HG02970 (cell line): ENCODE measurements around the gene KRAS.
"Not testable (repeated sequence)": the region's sequence is repeated elsewhere in the genome, so short reads cannot be mapped to it uniquely, and the experiment has no call there.

ENCODE experiments used
- ATAC-seq: cut with Tn5 transposase; IDR thresholded peaks from one replicate; pipeline ENCODE4 v1.9.1; 2021; ENCODE audit warnings: mild to moderate bottlenecking, moderate library complexity, moderate number of reproducible peaks; ENCODE audit not compliant: unreplicated experiment, low FRiP score

KRAS gene

DNA sequence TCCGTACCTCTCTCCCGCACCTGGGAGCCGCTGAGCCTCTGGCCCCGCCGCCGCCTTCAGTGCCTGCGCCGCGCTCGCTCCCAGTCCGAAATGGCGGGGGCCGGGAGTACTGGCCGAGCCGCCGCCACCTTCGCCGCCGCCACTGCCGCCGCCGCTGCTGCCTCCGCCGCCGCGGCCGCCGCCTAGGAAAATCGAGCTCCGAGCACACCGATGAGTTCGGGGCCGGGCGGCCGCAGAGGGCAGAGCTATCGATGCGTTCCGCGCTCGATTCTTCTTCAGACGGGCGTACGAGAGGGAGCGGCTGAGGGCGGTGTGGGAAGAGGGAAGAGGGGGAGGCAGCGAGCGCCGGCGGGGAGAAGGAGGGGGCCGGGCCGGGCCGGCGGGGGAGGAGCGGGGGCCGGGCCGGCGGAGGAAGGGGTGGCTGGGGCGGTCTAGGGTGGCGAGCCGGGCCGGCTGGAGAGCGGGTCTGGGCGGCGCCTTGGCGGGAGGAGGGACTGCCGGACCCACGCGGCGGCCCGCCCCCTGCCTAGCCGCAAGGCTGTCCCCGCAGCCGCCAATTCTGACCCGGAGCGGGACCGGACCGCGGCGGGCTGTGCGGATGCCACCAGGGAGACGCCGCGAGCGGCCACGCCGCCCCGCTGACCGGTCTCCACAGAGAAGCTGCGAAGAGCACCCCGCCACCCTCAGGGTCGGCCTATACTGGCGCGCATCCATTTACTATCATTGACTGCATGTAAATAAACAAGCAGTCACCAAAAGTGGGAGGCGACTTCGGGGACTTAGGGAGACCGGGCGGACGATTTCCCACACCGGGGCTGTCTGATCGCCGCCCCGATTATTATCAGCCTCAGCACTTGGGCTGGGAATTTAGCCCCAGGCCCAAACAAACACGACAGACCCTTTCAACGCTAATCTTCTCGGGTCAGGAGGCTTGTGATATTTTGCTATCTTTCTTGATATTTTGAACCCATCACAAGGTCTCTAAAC, at the start of gene KRAS:
Gene KRAS, minus strand, starts transcription at position 186 of the 987 bp plus-strand sequence.
- ATAC-seq: peak; percentile 80

DNA sequence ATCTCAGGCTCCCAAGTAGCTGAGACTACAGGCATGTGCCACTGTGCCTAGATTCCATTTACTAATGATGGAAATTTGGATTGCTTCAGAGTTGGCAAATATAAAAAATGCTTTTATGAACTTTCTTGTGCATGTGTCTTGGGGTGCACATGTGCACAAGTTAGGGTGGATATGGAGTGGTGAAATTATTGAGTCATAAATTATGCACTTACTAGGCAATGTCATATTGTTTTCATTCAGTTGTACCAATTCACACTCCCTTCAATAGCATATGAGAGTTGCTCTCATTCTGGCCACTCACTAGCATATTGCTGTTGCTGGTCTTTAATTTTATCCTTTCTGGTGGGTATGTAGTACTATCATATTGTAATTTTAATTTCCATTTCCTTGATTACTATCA, 45.7 kb upstream of the KRAS start:
- no peak for ATAC-seq

DNA sequence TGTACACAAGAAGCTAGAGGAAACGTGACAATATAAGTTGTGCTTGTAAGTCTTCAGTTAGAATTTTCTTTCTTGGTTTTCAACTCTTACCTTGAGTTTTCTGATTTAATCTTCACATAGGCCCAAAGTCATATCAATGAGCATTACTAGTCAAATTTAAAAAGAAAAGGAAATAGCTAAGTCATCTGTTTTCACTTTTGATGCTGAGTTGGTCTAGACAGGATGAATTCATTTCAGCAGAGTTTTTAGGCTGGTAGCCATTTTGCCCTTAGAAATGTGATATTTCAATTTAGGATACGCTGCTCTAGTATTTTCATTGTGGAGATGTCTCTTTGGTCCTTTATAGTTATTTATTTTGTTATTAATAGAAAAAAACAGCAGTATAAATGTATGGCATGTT, 44.6 kb upstream of the KRAS start:
- ATAC-seq: no peak

DNA sequence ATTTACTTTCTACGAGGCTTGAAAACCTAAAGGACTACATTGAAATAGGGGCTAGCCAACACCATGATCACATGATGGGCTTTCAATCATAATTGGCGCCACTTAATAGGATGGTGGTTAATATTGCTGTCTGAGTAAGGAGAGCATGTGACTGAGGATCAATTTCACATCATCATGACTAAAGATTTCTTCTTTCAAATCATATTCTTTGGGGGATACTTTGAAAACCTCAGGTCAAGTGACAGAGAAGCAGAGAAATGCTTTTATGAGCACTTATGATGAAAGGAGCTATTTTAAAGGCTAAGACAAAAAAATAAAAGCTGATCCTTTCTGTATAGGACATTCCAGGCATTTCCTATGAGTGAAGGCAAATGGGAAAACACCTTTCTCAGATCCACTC, 42.9 kb upstream of the KRAS start:
- ATAC-seq: no peak

DNA sequence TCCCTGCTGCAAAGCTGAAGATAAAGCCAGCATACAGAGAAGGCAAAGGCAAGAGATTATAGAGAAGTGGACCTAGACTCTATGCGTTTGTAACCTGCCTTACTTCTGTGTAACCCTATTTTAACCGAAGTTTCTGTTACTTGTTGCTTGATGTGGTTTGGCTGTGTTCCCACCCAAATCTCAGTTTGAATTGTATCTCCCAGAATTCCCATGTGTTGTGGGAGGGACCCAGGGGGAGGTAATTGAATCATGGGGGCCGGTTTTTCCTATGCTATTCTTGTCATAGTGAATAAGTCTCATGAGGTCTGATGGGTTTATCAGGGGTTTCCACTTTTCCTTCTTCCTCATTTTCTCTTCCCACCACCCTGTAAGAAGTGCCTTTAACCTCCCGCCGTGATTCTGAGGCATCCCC, 42.1 kb upstream of the KRAS start:
- not testable (repeated sequence) for ATAC-seq

DNA sequence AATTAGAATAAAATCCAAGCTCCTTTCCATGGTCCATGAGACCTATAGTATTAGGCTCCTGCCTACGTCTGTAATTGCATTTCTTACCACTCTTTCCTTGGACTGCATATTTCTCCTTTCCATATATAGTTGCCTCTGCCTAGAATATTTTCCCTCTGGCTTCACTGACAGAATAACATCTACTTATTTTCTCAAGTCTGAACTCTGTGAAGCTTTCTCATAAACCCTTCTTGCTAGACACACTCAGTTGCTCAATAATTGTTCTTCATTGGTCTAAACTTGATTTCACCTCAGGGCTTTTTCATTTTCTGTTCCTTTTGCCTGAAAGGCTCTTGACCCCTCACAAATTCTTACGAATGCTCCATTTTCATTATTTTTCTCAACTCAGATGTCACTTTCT, 36.9 kb upstream of the KRAS start:
- ATAC-seq: no peak

DNA sequence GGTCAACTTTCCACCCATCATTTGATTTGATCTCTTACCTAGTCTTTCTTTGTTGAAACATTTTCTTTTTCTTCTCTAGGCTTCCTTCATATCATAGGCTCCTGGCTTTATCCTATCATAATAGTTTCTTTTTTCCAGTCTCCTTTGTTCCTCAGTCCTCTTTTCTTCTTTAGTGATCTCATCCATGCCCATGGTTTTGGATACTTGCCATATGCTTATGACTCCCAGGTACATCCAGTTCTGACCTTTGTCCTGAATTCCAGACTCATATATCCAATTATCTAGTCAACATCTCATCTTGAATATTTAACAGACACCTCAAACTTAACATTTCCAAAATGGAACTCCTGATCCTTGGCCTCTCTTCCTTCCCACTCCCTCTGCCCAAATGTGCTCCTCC, 36.1 kb upstream of the KRAS start:
- no peak for ATAC-seq

DNA sequence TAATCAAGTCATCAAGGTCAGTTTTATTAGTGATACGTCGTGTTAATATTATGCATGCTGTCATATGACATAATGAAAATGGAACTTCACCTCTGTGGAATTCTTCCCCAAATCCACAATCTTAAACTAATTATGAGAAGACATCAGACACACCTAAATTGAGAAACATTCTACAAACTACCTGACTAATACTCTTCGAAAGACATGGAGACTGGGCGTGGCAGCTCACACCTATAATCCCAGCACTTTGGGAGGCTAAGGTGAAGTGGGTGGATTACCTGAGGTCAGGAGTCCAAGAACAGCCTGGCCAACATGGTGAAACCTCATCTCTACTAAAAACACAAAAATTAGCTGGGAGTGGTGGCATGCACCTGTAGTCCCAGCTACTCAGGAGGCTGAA, 33.3 kb upstream of the KRAS start:
- ATAC-seq: no peak

DNA sequence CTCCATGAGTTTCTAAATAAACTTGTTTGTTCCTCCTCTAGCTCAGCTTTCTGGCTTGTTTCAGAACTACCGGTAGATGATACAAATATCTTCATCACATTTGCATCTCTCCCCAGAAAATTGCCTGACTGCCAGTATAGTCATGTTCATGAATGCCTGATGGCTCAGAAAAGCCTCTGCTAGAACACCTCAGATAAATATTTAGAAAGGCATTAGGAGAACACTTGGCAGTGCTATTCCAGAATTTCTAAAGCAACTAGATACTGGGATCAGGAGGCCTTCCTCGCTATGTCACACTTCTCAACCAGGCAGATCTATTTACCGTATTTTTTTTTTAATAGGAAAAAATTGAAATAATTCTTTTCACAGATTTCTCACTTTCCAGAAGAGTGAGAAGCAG, 32.3 kb upstream of the KRAS start:
- ATAC-seq: no peak

DNA sequence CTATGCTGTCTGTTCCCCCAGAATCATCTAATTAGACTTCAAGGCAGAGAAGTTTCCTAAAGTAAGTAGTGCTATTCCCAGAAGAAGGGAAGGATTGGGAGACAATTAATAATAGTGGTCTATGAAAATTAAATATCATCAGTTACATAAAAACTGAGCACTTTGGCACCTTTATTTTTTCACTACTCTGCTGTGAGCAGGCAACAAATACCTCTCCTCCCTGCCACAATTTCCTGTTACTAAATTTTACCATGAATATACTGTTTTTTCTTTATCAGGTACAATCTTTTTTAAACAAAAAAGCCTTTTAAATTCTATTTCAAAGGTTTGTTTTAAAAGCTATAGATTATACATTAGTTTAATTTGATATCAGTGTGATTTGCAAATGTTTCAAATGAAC, 29.4 kb upstream of the KRAS start:
- ATAC-seq: no peak

DNA sequence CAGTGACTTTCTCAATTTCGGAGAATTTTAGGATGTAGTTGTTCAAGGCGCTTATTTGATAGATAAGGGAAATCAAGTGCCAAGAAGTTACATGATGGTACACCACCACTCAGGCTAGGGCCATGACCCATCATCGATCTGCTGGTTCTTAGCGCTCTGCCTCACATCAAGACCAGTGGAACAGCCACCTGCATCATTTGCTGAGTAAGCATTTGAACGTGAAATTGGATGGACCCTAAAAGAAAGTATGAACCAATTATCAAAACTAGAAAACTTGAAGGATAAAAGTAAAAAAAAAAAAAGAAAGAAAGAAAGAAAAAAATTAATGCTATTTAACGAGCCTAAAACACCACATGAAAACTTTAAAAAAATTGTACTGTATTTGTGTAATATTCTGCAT, 27.5 kb upstream of the KRAS start:
- ATAC-seq: no peak

DNA sequence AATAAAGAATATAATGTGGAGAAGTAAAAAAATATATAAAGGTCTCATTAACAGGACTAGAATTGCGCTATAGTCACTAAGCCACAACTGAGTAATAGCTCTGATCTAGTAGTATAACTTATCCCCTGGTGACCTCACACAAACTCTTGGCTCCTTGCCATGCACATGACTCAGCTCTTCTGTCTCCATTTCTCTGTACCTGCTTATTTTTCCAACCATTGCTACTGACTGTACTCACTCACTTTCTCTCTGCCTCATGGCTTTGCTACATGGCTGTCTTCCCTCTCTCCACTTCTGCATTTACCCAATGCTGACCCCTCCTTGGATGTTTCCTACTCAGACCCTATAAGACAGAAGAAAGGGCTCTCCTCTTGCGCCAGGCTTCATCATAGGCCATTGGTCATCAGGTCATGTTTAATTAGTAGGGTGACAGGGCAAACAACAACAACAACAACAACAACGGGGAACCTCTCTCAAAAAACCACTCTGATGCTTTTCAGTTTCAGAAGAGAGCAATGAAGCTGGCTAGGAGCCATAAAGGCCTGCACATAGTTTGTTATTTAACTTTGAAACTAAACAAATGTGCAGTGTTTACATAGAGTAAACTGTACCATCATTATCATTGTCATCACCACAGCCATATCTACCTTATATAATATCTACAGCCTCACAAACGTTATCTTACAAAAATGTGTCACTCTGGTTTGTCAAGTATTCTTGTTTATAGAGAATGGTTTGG, 25.6 kb upstream of the KRAS start:
- no peak for ATAC-seq

DNA sequence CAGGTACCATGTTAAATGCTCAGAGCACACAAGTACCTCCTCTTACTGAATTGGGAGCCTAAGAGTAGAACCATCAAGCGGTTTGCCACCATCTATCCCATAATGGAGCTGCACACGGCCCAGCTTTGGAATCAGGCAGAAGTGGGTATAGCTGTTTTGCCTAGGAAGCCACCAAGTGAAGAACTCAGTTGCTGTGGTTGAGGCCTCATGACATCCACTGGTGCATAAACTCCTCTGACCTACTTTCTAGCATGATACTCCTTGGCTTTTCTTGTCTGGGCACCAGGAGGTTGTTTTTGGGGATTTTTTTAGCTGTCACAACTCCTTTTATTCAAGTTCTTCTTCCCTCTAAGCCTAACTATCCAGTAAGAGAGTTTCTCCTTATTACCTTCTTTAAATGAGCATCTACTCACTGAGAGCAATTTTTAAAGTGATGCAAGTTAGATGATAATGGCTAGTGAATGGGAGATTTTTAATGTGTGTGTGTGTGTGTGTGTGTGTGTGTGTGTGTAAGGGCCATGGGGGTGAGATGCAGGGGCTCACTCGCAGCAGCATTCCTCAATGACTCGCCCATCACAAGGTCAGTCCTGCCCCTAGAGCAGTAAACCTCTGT, 20.9 kb upstream of the KRAS start:
- no peak for ATAC-seq

DNA sequence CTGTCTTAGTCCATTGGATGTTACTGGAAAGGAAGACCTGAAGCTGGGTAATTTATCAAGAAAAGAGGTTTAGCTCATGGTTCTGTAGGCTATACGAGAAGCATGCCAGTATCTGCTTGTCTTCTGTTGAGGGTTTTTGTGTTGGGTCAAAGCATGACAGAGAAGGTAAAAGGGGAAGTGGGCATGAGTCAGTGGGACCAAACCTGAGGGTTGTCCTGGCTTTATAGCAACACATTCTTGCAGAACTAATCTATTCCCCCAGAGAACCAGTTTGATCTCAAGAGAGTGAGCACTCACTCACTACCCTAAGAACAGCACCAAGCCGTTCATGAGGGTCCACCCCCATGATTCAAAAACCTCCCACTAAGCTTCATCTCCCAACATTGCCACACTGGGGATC, 19.0 kb upstream of the KRAS start:
- ATAC-seq: no peak

DNA sequence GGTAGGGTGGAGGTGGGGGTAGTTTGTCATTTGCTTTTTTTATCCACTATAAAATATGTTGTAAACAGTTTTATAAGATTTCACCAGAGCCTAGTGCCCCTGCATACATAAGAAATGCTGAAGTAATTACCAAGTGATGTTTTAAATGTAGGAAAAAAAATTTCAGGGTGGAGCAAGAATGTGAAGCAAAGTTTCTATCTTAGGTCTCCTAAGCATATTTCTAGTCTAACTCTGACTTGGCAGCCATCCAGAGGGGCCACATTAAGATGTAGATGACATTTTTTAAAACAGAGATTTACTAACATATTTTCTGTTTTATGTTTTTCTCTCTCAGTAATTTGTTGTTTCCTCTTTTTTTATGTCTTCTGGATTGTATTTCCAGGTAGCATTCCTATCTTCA, 15.8 kb upstream of the KRAS start:
- ATAC-seq: no peak

DNA sequence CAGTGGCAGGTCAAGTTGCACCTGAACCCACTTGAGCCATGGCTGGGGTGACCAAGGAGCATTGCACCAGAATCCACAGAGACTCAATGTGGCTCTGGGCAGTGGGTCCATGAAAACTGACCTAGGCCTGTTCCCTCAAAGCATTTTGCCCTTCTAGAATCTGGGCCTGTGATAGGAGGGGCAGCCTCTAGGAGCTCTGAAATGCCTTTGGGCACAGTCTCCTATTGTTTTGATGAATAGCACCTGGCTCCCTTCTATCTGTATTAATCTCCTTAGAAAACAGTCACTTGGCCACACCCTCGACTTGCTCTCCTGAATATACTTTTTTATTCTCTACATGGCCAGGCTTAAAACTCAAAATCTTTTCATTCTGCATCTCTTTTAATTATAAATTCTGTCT, 14.1 kb upstream of the KRAS start:
- ATAC-seq: no peak

DNA sequence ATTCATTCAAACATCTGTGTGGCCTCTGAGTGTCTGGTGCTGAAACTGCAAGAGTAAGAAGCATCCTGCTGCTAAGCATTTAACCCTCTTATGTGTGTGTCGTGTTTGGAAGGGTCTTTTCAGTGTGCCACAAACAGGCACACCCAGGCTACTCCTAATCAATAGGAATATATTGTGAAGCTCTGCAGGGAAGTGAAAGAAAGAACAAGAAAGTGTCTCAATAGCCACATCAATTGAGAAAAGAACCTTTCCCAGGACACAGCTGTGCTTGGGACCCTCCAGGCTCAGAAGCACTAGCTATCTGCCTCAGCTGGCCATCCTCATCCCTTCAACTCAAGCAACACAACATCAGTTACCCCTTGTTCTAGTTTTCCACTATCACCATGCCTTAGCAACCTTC, 13.4 kb upstream of the KRAS start:
- no peak for ATAC-seq

DNA sequence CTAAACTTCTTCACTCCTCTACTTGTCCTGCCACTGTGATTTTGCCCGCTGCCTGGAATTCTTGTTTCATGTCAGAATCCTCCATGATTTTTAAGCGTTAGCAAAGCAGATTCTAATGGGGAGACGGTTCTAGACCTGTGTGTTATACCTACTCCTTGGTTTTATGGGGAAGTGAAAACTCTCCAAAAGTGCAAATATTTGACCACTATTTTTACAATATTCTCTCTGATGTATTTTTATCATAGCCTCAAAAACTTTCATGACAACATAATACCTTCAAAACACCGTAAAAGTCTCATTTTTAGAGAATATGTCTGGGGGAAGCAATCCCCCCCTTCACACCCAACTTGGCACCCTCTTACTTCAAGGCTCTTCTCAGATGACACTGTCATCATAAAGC, 12.9 kb upstream of the KRAS start:
- ATAC-seq: no peak

DNA sequence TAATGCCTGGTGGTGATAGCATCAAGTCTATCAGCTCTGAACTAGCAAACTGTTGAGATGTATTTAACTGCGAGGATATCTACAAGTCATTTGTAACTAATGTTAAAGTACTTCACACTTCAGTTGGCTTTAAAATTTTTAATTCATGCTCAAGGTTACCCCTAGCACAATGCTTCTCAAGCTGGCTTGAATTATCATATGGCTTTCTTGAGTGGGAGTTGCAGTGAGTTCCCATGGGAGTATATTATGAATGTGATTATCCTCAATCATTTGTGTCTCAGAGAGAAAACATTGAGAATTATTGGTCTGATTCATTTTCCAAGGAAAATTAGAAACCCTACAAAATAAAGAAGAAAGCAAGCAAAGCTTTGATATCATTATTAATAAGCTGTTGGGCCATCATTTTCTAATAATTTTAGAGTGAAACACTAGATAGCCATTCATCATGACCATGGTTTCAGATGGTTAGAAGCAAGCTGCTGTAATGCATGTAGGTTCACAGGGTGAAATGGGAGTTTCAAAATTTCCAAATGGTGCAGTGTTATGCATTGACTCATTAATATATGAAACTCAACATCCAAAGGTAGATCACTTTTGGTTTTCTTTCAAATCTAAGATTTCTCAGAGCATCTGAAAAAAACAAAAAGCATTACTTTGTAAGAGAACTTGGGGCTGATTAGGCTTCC, 11.8 kb upstream of the KRAS start:
- no peak for ATAC-seq

DNA sequence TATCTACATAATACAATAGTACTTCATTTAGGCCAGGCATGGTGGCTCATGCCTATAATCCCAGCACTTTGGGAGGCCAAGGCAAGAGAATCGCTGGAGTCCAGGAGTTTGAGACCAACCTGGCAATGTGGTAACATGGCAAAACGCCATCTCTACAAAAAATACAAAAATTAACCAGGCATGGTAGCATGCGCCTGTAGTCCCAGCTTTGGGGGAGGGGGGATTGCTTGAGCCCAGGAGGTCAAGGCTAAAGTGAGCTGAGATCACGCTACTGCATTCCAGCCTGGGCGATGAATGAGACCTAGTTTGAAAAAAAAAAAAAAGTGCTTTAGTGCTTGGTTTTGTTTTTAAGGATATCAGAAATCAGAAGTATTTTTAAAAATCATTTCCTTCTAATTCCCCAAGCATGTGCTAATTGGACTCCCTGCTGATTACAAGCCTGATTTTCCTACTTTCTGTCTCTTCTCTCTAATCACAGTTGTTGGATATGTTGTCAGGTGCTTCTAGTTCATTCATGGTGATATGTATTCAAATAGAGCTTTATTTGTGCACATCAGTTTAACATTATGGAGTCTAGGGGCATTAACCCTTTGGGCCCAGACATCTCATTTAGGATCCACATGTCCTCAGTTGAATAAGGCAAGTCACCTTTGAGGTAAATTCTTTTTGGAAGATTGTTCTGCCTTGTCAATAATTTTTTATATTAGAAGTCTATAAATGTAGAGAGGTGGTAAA, 7.0 kb upstream of the KRAS start:
- no peak for ATAC-seq
